ENCODE measurements around the gene LRCH4. TPM values are rescaled to one million over a fixed set of nuclear protein-coding genes. Genes with fewer than 3 reads are reported as not detected.
"Not testable (repeated sequence)": the region's sequence is repeated elsewhere in the genome, so short reads cannot be mapped to it uniquely, and the experiment has no call there.

LRCH4 gene
- total RNA-seq, 1 experiment from 2014 or later = 3.7 TPM

DNA sequence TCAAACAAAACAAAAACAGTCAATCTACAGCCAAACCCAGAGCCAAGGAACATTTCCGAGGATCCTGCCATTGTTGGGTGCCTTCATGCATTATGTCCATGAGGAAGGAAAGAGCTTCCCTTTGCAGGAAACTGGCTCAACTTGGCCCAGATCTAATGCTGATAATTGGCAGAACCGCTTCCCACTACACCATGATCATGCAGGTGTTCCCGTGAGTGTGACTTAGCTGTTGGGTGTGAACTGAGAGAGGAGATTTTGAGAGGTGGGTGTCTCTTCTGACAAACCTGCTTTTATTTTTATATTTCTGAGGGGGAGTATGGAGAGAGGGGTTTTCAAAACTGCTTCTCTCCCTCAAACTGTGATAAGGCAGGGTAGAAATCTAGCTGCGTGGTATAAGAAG lies 26.8 kb downstream of the LRCH4 start:
- in situ Hi-C loops (cut with HindIII; ENCODE audit: low pct_unique_long_range_greater_than_20kb, low sequenced_read_pairs) = no loop called here
- DNase-seq (ENCODE audit: low read depth) = no peak

DNA sequence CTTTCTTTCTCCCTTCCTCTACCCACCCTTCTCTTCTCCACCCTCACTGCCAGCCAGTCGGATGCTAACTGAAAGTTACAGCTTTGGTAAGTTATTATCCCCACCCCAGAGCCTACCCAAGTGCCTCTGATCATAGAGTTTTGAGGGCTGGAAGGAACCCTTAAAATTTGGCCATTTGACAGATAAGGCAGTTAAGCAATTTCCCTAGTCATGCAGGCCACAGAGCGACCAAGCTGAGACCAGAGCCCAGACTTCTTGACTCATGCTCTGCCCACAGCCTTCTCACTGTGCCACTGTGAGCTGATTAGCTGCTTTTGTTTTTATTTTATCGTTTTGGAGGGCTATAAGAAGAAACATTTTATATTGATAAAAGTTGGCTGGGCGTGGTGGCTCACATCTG lies 29.4 kb downstream of the LRCH4 start:
- in situ Hi-C loops (cut with HindIII; ENCODE audit: low pct_unique_long_range_greater_than_20kb, low sequenced_read_pairs) = no loop called here
- DNase-seq (ENCODE audit: low read depth) = no peak

DNA sequence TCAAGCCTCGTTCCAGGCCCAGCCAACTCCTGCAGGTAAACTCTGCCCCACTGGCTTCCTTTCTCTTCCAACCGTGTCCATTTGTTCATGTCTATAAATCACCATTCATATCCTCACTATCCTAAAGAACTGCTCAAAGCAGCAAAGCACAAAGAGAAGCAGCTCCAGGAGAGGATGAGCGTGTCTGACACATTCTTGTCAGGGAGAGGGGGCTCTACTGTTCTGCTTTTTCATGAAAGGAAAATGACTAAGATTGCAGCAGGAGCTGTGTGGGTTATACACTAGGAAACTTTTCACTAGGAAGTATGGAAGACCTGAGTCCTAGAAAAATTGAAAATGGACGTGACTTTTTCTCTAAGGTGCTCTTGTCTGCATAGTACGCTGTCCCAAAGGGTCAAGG lies 30.2 kb downstream of the LRCH4 start:
- in situ Hi-C loops (cut with HindIII; ENCODE audit: low pct_unique_long_range_greater_than_20kb, low sequenced_read_pairs) = no loop called here
- DNase-seq (ENCODE audit: low read depth) = no peak

DNA sequence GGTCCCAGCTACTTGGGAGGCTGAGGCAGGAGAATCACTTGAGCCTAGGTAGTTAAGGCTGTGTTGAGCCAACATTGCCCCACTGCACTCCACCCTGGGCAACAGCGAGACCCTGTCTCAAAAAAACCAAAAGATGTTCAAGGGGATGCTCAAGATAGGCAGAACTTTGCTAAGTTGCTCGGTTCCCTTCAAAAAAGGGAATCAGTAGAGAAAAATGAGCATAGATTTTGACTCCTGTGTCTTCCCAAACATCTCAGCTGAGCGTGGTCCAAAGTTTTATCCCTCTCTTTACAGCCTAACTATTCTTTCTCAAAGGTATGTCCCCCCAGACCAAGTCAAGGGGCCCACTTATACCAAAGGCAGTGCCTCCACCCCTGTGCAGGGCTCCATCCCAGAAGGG lies 32.9 kb downstream of the LRCH4 start:
- in situ Hi-C loops (cut with HindIII; ENCODE audit: low pct_unique_long_range_greater_than_20kb, low sequenced_read_pairs) = no loop called here
- DNase-seq (ENCODE audit: low read depth) = no peak

DNA sequence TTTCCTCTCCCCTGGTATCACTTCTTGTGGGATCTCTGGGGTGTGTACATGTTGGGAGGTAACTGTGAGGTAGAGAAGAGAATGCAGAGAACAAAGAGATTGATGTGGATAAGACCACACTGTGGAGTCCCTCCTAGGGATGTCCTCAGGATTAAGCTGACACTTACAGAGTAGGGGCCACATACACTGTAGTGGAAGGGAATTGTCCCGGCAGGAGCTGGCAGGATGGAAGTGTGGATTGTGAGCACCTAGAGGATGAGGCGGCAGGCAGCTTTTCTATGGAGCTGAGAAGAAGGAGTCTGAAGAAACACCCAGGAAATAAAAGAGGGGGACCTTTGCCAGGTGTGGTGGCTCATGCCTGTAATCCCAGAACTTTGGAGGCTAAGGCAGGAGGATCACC lies 33.4 kb downstream of the LRCH4 start:
- no peak for DNase-seq (ENCODE audit: low read depth)

DNA sequence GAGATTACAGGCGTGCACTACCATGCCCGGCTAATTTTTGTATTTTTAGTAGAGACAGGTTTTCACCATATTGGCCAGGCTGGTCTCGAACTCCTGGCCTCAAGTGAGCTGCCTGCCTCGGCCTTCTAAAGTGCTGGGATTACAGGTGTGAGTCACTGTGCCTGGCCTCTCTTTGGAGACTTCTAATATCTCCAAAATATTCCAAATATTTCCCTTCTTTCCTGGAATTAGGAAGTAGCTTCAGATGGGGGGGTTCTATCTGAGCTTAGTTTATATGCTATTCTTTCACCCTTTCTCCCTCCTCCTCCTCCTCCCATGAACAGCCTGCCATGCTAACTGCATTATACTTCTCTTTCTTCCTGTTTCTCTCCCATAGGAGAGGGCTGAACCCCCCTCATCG lies 37.5 kb downstream of the LRCH4 start:
- in situ Hi-C loops (cut with HindIII; ENCODE audit: low pct_unique_long_range_greater_than_20kb, low sequenced_read_pairs); DNase-seq (ENCODE audit: low read depth): not testable (repeated sequence)

More for the DNA sequence above, 33.4 kb downstream of the LRCH4 start:
- in situ Hi-C loops (cut with HindIII; ENCODE audit: low pct_unique_long_range_greater_than_20kb, low sequenced_read_pairs) = no loop called here

DNA sequence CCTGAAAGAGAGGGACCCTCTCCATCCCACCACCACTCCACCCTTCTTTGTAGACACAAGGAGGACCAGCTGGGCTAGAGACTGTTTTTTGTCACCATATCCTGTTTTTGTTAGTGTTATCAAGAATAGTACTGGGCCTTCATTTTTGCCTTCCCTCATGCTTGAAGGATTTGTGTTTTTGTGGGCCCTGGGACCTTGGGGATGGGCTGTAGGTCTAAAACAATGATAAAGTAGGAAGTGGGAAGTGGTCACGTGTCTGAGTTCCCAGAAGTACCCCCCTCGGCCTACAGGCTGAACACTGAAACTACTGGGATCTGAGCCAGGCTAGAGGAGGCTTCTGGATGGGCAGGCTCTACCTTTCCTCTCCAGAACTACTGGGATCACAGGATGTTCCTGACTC lies 38.1 kb downstream of the LRCH4 start:
- no peak for DNase-seq (ENCODE audit: low read depth)
- in situ Hi-C loops (cut with HindIII; ENCODE audit: low pct_unique_long_range_greater_than_20kb, low sequenced_read_pairs) = no loop called here

DNA sequence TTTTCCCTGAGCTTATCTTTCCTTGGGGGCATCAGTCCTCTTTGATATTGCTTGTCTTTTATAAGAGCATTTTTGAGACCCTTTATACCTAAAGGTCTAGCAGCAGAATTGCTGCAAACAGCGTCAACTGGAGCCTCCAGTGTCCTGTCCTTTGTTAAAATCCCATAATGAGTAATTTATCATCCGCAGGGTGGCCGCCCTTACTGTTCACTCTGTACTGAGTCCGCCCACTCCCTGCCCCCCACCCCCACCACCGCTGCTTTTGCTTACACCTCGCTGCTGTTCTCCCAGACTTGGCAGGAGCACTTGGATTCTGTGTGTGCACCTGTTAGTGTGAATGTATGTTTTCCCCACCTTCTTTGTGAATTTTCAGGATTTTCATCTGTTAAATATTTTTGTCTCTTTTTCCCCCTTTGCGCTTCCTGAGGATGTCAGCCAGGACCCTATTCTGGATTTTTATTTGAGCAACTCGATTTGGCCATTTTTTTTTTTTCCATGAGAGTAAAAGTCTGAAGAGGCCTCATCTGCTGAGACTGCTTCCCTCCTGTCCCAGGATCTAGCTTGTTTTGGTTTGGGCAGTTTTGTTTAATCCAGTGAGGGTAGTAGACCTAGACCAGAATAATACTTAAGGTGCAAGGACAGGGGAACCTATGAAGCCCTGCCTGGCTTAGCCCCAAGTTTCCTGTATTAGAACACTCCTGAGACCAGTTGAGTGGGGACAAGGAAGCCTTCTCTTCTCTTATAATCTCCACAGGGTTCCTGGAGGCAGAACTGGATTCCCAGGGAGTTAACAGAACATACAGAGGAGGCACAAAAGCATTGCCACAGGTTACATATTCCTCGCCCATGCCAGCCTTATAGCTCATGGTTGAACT lies 38.8 kb downstream of the LRCH4 start:
- in situ Hi-C loops (cut with HindIII; ENCODE audit: low pct_unique_long_range_greater_than_20kb, low sequenced_read_pairs) = no loop called here

DNA sequence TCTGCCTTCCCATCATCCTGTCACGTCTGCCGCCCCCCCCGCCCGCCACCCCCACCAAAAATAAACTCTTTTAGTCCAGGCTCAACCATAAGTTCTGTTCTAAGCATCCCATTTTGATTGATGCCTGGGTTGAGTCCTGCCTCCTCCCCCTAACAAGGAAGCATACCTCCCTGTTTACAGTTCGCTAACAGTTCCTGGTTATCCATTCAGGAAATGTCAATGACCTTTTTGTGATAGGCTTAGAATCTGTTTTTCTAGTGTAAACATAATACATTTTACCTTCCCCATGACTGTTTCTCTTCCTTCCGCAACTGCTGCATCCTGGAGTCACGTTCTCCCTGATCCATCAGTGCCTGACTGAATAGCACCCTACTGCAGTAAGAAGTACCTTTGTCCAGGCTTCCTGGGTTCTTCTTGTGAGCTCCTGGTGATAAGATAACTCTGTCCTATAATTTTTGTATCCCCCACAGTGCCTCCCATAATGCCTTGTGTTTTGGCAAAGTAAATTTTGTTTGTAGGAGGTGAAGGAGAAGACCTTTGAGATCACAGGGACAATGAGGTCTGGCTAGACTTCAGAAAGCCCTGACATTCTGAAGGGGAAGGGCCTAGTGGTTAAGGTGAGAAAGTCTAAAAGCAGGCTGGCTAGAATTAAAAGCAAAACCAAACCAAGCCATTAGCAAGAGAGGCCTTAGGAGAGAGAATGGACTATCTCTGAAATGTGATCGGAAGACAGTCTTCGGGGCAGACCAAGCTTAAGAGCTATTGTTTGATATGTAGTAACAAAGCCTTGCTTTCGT lies 39.6 kb downstream of the LRCH4 start:
- in situ Hi-C loops (cut with HindIII; ENCODE audit: low pct_unique_long_range_greater_than_20kb, low sequenced_read_pairs) = no loop called here
- peak; percentile 79 for DNase-seq (ENCODE audit: low read depth)

More for the DNA sequence above, 38.8 kb downstream of the LRCH4 start:
- no peak for DNase-seq (ENCODE audit: low read depth)

DNA sequence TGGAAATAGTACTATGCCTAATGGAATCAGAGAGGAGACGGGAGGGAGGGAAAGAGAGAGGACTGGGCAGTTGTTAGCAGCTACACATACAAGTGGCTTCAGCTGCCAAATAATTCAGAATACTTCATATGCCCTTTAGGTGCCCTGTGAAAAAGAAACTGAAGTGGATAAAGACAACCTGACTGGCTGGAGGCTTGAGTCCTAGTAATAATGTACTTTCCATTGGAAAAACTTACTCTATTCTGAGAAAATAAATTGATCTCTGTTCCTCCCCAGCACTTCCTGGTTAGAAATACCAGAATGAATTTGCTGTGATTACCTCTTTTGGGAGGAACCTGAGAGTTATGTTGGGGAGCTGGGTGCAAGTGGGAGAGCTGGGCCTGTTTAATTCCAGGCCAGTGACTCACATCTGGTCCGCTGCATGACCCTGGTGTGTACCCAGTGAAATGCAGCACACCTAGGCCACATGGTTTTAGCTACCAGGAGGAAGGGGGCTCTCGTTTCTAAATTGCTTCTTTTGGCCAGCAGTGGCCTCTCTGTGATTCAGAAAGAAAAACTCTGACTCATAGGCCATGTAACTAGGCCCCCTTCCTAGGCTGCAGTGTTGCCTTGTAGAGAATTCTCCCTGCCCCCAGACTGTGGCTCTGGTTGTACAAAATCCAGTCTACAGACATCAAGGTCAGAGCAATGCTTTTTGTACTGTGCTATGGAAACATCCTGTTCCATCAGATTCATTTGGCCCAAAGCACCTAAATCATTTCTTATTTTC lies 40.4 kb downstream of the LRCH4 start:
- in situ Hi-C loops (cut with HindIII; ENCODE audit: low pct_unique_long_range_greater_than_20kb, low sequenced_read_pairs) = no loop called here
- DNase-seq (ENCODE audit: low read depth) = peak; percentile 94

DNA sequence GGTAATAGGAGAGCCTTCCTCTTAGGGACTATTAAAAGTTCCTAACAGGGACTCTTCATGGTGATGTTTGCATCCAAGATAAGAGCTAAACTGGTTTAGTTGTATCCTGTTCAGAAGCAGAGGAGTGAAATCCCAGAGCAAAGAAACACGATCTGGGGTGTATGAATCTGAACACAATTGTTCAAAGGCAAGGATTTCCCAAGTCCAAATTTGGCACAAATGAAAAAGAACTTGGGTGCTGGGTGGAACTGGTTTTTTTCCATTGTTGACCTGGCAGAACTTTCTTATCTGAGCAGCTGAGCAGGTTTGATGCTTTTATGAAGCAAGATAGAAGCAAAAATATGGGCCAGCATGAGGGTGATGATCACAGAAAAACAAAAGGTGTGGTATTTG lies 41.0 kb downstream of the LRCH4 start:
- no peak for DNase-seq (ENCODE audit: low read depth)
- in situ Hi-C loops (cut with HindIII; ENCODE audit: low pct_unique_long_range_greater_than_20kb, low sequenced_read_pairs) = no loop called here

DNA sequence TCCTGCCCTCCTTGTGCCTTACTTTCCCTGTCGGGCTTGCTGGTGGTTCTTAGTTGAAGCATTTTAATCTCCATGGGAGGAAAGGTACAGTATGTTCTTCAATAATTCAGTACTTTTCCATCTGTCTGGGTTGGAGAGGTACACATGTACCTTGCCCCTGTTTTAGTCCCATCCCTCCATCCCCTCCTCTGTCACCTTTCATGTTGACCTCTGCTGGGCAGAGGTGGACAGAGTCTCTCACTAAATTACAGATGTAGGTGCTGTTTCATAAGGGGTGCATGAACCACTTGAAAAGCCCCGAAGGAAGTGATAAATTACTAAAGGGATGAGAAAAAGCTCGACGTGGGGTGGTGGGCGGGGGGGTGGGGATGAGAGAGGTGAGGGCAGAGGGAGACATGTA lies 41.5 kb downstream of the LRCH4 start:
- in situ Hi-C loops (cut with HindIII; ENCODE audit: low pct_unique_long_range_greater_than_20kb, low sequenced_read_pairs) = no loop called here
- no peak for DNase-seq (ENCODE audit: low read depth)

DNA sequence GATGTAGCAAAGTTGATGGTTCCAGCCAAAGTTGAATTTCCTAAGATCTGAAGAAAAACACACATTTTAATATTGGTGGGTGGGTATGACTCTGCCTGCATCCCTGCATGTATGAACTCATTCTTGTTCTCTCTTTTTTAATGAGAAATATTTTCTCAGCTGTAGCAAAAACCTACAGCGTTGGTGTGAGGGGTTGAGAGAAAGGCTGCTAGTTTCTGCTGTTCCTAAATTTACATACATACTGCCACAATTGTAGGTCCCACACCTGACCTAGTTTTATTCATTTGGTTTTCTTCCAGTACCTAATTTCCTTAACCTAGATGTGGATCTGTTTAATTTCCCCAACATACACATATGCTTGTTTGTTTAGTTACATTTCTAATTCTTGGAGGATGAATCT lies 42.3 kb downstream of the LRCH4 start:
- DNase-seq (ENCODE audit: low read depth) = no peak
- in situ Hi-C loops (cut with HindIII; ENCODE audit: low pct_unique_long_range_greater_than_20kb, low sequenced_read_pairs) = no loop called here

DNA sequence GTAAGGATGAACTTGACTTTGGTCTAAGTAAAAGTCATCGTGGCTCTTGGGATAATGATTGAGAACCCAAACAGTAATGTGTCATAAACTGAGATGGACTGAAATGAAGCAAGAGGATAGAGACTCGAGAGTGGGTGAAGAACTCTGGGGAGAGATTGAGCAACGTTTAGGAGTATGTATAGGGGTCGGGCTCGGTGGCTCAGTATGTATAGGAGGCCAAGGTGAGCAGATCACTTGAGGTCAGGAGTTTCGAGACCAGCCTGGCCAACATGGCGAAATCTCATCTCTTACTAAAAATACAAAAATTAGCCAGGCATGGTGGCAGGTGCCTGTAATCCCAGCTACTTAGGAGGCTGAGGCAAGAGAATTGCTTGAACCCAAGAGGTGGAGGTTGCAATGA lies 44.6 kb downstream of the LRCH4 start:
- in situ Hi-C loops (cut with HindIII; ENCODE audit: low pct_unique_long_range_greater_than_20kb, low sequenced_read_pairs); DNase-seq (ENCODE audit: low read depth): not testable (repeated sequence)

DNA sequence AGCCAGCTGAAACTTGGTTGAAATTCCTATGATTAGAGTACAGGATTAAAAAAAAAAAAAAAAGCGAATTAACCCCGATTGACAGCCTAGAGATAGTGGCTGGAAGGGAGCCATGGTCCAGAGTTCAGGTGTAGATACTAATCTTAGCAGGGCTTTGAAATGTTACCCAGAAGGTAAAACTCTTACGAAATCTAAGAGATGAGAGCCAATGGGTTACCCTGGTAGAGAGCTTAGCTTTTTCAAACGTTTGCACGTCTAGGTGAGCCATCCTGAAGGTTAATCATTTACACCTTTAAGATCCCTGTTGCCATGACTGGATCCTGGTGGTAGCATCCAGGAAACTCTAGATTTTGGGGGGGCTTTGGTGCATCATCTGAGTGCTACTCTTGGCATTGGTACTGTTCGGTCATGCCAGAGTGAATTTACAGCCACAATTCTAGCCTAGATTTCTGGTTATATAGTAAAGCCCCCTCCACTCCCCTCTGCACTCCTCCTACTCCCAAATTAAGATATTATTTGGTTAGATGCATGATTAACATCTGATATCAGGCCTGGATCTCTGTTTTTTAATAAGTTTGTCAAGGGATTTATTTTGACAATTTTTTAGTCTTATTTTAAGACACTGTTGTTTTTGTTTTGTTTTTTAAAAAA lies 45.7 kb downstream of the LRCH4 start:
- DNase-seq (ENCODE audit: low read depth) = peak; percentile 48
- in situ Hi-C loops (cut with HindIII; ENCODE audit: low pct_unique_long_range_greater_than_20kb, low sequenced_read_pairs) = no loop called here

DNA sequence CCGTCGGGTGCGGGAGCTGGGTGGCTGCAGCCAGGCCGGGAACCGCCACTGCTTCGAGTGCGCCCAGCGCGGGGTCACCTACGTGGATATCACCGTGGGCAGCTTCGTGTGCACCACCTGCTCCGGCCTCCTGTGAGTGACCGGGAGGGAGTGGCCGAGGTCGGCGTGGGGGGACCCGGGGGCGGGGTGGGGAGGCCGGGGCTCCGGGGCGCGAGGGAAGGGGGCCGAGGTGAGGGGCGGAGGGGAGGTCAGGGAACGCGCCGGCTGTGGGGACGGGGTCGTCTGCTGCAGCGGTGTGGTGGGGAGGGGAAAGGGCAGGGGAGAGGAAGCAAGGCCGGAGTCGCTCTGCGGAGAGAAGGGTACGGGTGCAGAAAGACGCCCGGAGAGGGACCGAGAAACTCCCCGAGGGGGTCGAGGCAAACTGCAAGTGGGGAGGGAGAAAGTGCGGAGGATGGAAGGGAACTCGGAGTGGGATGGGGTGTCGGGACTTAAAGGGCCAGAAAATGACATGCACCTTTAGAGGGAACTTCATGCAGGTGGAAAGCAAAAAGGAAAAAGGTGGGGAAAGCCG lies 46.4 kb downstream of the LRCH4 start:
- in situ Hi-C loops (cut with HindIII; ENCODE audit: low pct_unique_long_range_greater_than_20kb, low sequenced_read_pairs) = no loop called here
- no peak for DNase-seq (ENCODE audit: low read depth)

DNA sequence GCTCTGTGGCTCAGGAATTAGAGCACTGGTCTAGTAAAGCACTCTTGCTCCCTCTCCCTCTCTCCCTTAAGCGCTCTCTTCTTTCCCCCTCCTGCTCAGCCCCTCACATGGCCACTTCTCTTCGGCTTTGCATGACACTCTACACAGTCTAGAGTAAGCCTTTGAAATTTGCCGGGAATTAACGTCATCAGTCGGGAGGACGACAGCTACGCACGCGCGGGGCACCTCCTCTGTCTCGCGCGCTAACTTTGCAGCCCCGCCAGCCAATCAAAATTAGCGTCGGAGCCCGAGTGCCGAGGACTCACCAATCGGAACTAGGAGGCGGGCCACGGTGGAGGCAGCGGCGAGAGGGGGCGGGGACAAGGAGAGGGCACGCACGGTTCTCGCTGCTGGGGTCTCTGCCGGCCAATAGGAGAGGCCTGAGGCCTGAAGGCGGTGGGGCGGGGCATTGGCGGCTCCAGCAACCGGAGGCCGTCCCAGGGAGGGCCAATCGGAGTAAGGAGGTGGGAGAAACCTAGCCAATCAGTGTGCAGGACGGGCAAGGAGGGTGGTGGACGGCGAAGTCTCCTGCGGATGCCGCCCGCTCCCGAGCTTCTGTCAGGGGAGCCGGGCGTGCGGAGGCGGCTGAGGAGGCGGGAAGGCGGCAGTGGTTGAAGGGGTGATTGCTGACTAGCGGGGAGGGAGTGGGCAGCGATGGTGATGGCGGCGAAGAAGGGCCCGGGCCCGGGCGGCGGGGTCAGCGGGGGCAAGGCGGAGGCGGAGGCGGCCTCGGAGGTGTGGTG lies 47.1 kb downstream of the LRCH4 start, which contains the start of gene AGFG2:
Gene AGFG2 (plus strand): TSS at position 550 of the 782 bp plus-strand sequence. CDS start 144 bp downstream, at position 694.
- DNase-seq (ENCODE audit: low read depth) = peak; percentile 100
- in situ Hi-C loops (cut with HindIII; ENCODE audit: low pct_unique_long_range_greater_than_20kb, low sequenced_read_pairs) = no loop called here
